HG02943 (cell line): ENCODE data around the gene NCCRP1.
"Not testable (repeated sequence)": the region's sequence is repeated elsewhere in the genome, so short reads cannot be mapped to it uniquely, and the experiment has no call there.

ENCODE experiments used
- ATAC-seq: cut with Tn5 transposase; IDR thresholded peaks from one replicate; pipeline ENCODE4 v1.9.1; 2021; ENCODE audit warnings: mild to moderate bottlenecking, low read depth, moderate library complexity; ENCODE audit not compliant: unreplicated experiment

Gene NCCRP1

DNA sequence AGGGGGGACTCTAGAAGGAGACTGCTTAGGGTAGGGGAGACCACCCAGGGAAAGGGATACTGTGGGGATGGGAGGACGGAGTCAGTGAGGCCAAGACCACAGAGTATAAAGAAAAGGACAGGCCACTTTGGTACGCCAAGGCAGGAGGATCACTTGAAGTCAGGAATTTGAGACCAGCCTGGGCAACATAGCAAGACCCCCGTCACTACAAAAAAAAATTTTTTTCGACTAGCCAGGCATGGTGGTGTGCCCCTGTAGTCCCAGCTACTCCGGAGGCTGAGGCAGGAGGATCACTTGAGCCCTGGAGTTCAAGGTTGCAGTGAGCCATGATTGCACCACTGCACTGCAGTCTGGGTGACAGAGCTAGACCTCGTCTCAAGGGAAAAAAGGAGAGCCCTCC is 41.4 kb downstream of the NCCRP1 start:
- no peak for ATAC-seq

DNA sequence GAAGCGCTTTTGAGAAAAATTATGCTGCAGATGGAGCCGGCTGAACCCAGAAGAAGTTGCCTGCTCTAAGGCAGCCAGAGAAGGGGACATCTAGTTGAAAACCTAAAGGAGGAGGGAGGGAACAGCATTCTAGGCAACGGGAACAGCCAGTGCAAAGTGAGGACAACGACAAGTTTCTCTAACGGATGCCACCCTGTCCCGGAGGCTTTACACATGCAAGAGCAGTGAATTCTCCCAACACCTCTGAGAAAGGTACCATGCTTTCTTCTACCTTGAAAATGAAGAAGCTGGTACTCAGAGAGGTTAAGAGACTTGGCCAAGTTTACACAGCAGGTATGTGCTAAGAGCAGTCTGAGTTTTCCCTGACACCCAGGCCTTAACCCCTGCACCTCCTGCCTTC is 42.2 kb downstream of the NCCRP1 start:
- no peak for ATAC-seq

DNA sequence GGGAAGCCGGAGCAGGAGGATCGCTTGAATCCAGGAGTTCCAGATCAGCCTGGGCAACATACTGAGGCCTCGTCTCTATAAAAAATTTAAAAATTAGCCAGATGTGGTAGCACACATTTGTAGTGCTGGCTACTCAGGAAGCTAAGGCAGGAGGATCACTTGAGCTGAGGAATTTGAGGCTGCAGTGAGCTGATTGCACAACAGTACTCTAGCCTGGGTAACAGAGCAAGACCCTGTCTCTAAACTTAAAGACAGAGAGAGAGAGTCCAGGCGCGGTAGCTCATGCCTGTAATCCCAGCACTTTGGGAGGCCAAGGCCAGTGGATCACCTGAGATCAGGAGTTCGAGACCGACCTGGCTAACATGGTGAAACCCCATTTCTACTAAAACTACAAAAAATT is 43.7 kb downstream of the NCCRP1 start:
- ATAC-seq, result no peak

DNA sequence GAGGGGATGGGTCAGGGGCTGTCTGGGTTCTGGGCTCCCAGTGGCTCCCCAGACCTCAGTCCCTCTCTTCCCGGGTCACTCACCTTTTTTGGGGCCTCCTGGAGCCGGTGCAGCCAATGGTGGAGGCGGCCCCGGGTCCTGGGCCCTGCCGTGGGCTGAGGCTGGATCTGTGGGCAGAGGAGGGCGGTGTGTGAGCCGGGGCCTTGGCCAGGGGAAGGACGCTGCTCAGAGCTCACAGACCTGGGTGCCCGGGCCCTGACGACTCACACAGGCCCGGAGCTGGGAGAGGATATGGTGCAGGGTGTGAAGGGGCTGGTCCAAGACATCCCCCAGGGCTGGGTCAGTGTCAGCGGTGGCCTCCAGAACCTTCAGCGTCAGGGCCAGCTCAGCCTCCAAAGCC is 47.0 kb downstream of the NCCRP1 start:
- ATAC-seq, result not testable (repeated sequence)

DNA sequence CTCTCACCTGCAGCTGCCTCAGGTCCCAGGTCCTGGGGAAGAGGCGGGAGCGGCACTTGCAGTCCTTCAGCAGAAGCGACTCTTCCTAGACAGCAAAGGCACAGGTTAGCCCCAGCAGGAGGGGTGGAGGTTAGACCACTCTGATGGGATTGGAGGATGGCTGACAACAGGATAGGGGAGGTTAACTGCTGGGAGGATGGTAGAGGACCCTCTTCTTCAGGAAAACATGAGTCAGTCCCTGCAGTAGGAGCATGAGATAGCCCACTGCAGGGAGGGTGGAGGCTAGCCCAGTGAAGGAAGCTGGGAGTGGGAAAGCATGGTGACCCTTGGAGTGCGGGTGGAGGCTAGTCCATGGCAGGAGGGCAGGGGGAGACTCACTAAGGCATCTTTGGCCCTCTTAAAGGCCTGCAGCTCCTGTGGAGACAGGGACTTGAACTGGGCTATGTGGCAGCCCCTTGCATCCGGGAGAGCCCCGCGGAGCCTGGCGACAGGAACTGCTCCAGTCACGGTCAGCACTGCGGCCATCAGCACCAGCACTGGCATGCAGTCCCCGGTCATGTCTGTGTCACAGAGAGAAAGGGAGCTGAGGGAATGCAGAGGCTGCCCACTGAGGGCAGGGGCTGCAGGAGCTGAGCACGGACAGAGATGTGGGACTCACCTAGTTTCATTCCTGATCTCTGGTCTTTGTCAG is 47.8 kb downstream of the NCCRP1 start, which contains the start of gene IFNL3:
IFNL3 (minus strand) TSS at position 597 of the 691 bp plus-strand sequence; CDS start at position 558, 39 bp downstream.
- ATAC-seq, result not testable (repeated sequence)

DNA sequence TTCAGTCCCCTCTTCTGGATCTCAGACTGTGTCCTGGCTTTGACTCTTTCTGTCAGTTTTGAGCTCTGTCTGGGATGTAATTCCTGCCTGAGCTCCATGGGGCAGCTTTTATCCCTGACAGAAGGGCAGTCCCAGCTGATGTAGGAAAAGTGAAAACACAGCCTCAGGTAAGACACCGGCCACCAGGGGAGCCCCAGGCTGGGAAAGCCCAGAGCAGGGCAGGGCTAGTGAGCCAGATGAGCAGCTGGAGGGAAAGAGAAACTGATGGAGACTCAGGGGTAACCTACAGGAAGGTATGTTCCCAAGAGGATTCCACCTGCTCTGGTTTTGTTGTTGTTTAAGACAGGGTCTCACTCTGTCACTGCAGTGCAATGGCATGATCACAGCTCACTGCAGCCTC is 48.4 kb downstream of the NCCRP1 start:
- ATAC-seq, result not testable (repeated sequence)

DNA sequence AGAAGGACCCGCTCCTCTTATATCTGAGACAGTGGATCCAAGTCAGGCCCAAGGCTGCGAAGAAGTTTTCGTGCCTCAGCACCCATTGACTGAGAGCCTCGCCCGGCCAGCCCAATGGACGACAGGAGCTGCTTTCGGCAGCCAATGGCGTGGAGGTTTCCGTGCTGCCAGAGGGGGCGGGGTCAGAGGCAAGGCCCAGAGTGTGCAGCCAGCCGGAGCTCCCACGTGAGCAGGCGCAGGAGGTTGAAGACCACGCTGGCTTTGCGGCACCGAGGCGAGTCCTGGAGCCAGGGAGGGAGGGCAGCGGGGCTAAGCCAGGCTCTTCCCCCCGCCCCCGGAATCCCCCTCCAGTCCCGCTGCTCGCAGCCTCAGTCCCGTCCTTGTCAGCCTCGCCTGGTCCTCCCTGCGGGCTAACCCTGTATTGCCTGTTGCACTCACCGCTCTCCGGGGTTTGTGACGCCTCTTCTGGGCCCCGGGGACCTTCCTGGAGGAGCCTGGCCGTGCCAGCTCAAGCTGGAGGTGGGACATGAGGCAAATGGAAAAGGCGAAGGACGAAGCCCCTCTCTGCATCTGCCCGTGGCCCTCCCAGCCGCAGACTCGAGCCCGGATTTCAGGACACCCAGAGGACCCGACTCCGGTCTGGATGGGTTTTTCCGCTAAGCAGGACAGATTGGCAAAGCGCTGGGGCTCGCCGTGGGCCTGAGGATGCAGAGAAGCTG is 50.3 kb downstream of the NCCRP1 start:
- no peak for ATAC-seq

DNA sequence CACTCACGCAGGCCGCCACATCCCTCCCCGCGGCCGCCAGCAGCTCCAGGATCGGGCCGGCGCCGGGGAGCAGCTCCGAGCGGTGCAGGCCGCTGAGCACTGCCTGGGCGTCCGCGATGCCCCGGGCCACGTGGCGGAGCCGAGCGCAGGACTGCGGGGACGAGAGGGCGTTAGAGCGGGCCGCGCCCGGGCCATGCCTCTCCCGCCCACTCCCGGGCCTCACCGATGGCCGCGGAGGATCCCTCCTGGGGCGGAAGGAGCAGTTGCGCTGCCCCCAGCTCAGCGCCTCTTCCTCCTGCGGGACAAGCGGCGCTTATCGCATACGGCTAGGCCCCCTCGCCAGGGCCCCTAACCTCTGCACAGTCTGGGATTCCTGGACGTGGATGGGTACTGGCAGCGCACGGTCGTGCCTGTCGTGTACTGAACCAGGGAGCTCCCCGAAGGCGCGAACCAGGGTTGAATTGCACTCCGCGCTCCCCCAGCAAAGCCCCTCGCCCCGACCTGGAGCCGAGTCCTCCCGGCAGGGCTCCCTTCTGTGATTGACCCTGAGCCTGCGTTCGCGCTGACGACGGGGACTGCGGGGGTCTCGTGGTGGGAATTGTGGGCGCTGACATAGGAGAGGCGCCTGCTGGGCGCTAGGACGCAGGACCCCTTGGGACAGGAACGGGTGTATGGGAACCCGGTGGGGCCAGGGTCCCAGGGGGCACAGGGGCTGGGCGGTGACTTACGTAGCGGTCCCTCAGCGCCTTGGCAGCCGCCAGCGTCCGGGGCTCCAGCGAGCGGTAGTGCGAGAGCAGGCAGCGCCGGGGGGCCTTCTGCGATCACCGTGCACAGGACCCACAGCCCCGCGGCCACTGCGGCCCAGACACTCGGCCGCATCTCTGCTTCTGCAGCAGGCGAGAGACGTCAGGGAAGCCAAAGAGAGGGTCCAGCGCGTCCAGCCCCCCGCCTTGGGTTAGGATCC is 51.2 kb downstream of the NCCRP1 start:
- ATAC-seq, result no peak

DNA sequence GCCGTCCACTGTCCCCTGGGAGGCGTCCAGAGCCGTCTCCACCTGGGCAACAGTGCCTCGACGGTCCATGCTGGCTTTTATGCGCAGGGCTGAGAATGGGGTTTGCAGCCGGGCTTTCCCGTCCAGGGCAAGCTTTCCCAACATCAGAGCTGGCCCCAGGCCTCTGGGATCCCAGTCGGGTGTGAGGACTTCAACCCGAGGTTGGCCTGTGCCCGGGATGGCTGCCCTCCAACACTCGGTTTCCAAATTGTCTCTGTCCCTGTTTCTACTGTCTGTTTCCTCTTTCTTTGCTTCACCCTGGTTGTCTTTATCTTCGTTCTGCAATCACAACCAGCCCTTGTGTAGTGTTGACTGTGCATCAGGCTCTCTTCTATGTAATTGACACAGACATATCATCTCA is 52.0 kb downstream of the NCCRP1 start, which contains the start of gene IFNL4:
IFNL4 (minus strand) TSS at position 51 of the 400 bp plus-strand sequence.
- ATAC-seq, result no peak

DNA sequence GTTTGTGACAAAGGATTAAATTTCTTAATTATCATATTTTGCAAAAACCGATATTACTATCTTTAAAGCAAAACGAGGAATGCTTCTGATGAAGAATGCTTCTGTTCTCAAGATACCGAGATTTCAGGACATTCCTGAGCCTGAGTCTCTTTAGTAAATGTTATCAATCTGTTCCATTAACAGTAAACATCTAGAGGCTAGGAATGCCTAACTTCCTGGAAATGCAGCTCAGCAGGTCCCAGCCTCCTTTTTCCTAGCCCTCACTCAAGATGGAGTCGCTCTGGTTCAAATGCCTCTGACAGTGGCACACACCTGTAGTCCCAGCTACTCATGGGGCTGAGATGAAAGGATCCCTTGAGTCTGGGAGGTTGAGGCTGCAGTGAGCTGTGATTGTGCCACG is 54.3 kb downstream of the NCCRP1 start:
- ATAC-seq, result no peak
